H1 (cell line): Measurements from ENCODE around the gene COL1A1. TPM values are rescaled to one million over a fixed set of nuclear protein-coding genes. Genes with fewer than 3 reads are reported as not detected.
A peak's percentile ranks its signal among the peaks of the same experiment; 100 is the strongest.

Experiments
- CTCF ChIA-PET: fragments of 300-600 bp; sonication (Branson Sonifier 250); formaldehyde crosslinking; loops from one replicate; lab custom pipeline; 2021; ENCODE audit not compliant: partially characterized antibody; lab: Charles Lee
- POLR2A ChIA-PET: fragments of 300-600 bp; sonication (Branson Sonifier 250); formaldehyde crosslinking; loops from one replicate; lab custom pipeline; 2021; ENCODE audit warnings: inconsistent platforms; ENCODE audit not compliant: partially characterized antibody; lab: Charles Lee
- DNase-seq, 2 experiments: peaks; one replicate each; pipeline versions ENCODE4 v3.0.0 to v3.0.0-alpha.2; 2010 to 2022; ENCODE audit warnings: low spot score in 2 of 2, low read depth in 1 of 2, mixed read lengths in 1 of 2
- FAIRE-seq: peaks from 2 replicates; lab custom pipeline; 2011; peaks lifted over from hg19 to GRCh38; lab: Jason Lieb, UNC
- H2AFZ ChIP-seq: 2 replicates; pipeline ENCODE4 v1.8.1; 2012; ENCODE audit warnings: low read length, inconsistent platforms
- H2AK5ac ChIP-seq: 2 replicates; pipeline ENCODE4 v1.6.1; 2013; ENCODE audit warnings: low read depth, low read length
- H2BK120ac ChIP-seq: replicated peaks from 2 replicates; pipeline ENCODE3; 2013; ENCODE audit warnings: low read depth, low read length, inconsistent platforms
- H2BK12ac ChIP-seq: 2 replicates; pipeline ENCODE4 v1.6.1; 2013; ENCODE audit warnings: low read depth, low read length
- H2BK15ac ChIP-seq: 2 replicates; pipeline ENCODE4 v1.6.1; 2013; ENCODE audit warnings: low read length
- H2BK20ac ChIP-seq: 2 replicates; pipeline ENCODE4 v1.6.1; 2013; ENCODE audit warnings: low read length
- H2BK5ac ChIP-seq: 2 replicates; pipeline ENCODE4 v1.6.1; 2013; ENCODE audit warnings: low read depth, low read length
- H3K14ac ChIP-seq: 2 replicates; pipeline ENCODE4 v1.6.1; 2013; ENCODE audit warnings: inconsistent platforms; ENCODE audit not compliant: insufficient read length
- H3K18ac ChIP-seq: 2 replicates; pipeline ENCODE4 v1.6.1; 2013; ENCODE audit warnings: low read length; ENCODE audit errors: extremely low read depth
- H3K23ac ChIP-seq: 2 replicates; pipeline ENCODE4 v1.6.1; 2013; ENCODE audit warnings: inconsistent platforms; ENCODE audit not compliant: insufficient read length
- H3K23me2 ChIP-seq: 2 replicates; pipeline ENCODE4 v1.6.1; 2013; ENCODE audit warnings: low read depth, low read length
- H3K27ac ChIP-seq: 2 replicates; pipeline ENCODE4 v1.6.1; 2011; ENCODE audit warnings: low read depth, low read length, inconsistent platforms
- H3K27me3 ChIP-seq, 4 experiments: replicated peaks in 1 of 4; 1 replicate in 1 of 4; 2 replicates in 3 of 4; pipeline versions ENCODE4 v1.6.1 to v1.8.1; 2011 to 2013; ENCODE audit warnings: low read length in 3 of 4, mild to moderate bottlenecking in 3 of 4, inconsistent platforms in 2 of 4, mixed read lengths in 2 of 4, moderate library complexity in 1 of 4; ENCODE audit not compliant: control insufficient read depth in 3 of 4, insufficient read depth in 3 of 4; ENCODE audit errors: extremely low read depth in 1 of 4
- H3K36me3 ChIP-seq, 4 experiments: 2 replicates each; pipeline versions ENCODE4 v1.6.1 to v1.8.1; 2011 to 2013; ENCODE audit warnings: mild to moderate bottlenecking in 4 of 4, low read length in 3 of 4, moderate library complexity in 2 of 4, control low read depth in 1 of 4, inconsistent platforms in 1 of 4; ENCODE audit not compliant: insufficient read depth in 4 of 4, control insufficient read depth in 2 of 4
- H3K4ac ChIP-seq: replicated peaks from 2 replicates; pipeline ENCODE3; 2013; ENCODE audit warnings: low read length, low read depth, mixed read lengths, inconsistent platforms; ENCODE audit not compliant: insufficient read length
- H3K4me1 ChIP-seq, 4 experiments: replicated peaks in 1 of 4; 1 replicate in 1 of 4; 2 replicates in 3 of 4; pipeline versions ENCODE4 v1.6.1 to v1.8.1; 2011 to 2013; ENCODE audit warnings: low read length in 3 of 4, inconsistent platforms in 2 of 4, mixed read lengths in 1 of 4; ENCODE audit not compliant: insufficient read depth in 4 of 4, control insufficient read depth in 3 of 4
- H3K4me2 ChIP-seq, 2 experiments: 2 replicates each; pipeline versions ENCODE4 v1.6.1 to v1.8.1; 2011 to 2013; ENCODE audit warnings: low read depth in 2 of 2, low read length in 2 of 2, control low read depth in 1 of 2, inconsistent platforms in 1 of 2, mild to moderate bottlenecking in 1 of 2; ENCODE audit not compliant: insufficient read depth in 1 of 2
- H3K4me3 ChIP-seq, 4 experiments: fragments of 200-600, 300-600 bp in 1 of 4; sonication (generic), shearing (Covaris generic), sonication (Bioruptor Twin) in 1 of 4; 2 replicates each; pipeline versions ENCODE4 v1.5.1 to v1.8.1; 2011 to 2016; ENCODE audit warnings: low read length in 4 of 4, low read depth in 3 of 4, control low read depth in 2 of 4, inconsistent platforms in 2 of 4, mild to moderate bottlenecking in 2 of 4, mixed read lengths in 1 of 4, moderate library complexity in 1 of 4; ENCODE audit not compliant: insufficient read depth in 2 of 4; ENCODE audit errors: extremely low read depth in 1 of 4
- H3K56ac ChIP-seq: replicated peaks from 2 replicates; pipeline ENCODE3; 2013; ENCODE audit warnings: low read depth, mild to moderate bottlenecking, mixed read lengths, low read length, inconsistent platforms; ENCODE audit not compliant: insufficient read length
- H3K79me1 ChIP-seq: 2 replicates; pipeline ENCODE4 v1.6.1; 2013; ENCODE audit warnings: low read depth, low read length, control low read depth
- H3K79me2 ChIP-seq, 2 experiments: 2 replicates each; pipeline versions ENCODE4 v1.6.1 to v1.8.1; 2012 to 2013; ENCODE audit warnings: low read length in 2 of 2, mild to moderate bottlenecking in 2 of 2, inconsistent platforms in 1 of 2; ENCODE audit not compliant: insufficient read depth in 2 of 2, control insufficient read depth in 1 of 2
- H3K9ac ChIP-seq, 4 experiments: replicated peaks in 1 of 4; 1 replicate in 1 of 4; 2 replicates in 3 of 4; pipeline versions ENCODE4 v1.6.1 to v1.8.1; 2011 to 2013; ENCODE audit warnings: low read depth in 3 of 4, low read length in 3 of 4, control low read depth in 2 of 4, mild to moderate bottlenecking in 2 of 4, moderate library complexity in 2 of 4, inconsistent platforms in 1 of 4; ENCODE audit errors: extremely low read depth in 1 of 4
- H3K9me3 ChIP-seq, 2 experiments: 2 replicates each; pipeline versions ENCODE4 v1.6.1 to v1.8.1; 2012 to 2013; ENCODE audit warnings: mild to moderate bottlenecking in 2 of 2, moderate library complexity in 2 of 2, control low read depth in 1 of 2, inconsistent platforms in 1 of 2, low read depth in 1 of 2, low read length in 1 of 2, mixed read lengths in 1 of 2; ENCODE audit not compliant: insufficient read depth in 2 of 2
- H4K20me1 ChIP-seq, 2 experiments: replicated peaks in 1 of 2; 2 replicates each; pipeline versions ENCODE3 to v1.8.1; 2011 to 2013; ENCODE audit warnings: inconsistent platforms in 2 of 2, low read length in 2 of 2, mild to moderate bottlenecking in 1 of 2; ENCODE audit not compliant: insufficient read depth in 2 of 2, control insufficient read depth in 1 of 2
- H4K5ac ChIP-seq: 2 replicates; pipeline ENCODE4 v1.6.1; 2013; ENCODE audit warnings: low read length, low read depth, mixed read lengths, inconsistent platforms; ENCODE audit not compliant: insufficient read length
- H4K8ac ChIP-seq: 2 replicates; pipeline ENCODE4 v1.8.0; 2013; ENCODE audit warnings: mild to moderate bottlenecking, moderate library complexity, low read length, inconsistent platforms; ENCODE audit not compliant: insufficient read depth; ENCODE audit errors: extremely low read depth
- H4K91ac ChIP-seq: replicated peaks from 2 replicates; pipeline ENCODE3; 2013; ENCODE audit warnings: low read length, mixed read lengths, inconsistent platforms; ENCODE audit not compliant: insufficient read length
- EZH2 ChIP-seq: fragments of 200-600 bp; sonication (generic); IDR thresholded peaks from 2 replicates; pipeline ENCODE4 v1.7.1; 2012; ENCODE audit warnings: low read depth, mild to moderate bottlenecking, moderate library complexity, low read length, inconsistent platforms; ENCODE audit not compliant: severe bottlenecking
- GTF2F1 ChIP-seq: IDR thresholded peaks from 2 replicates; pipeline ENCODE4 v1.6.1; 2012; ENCODE audit warnings: low read depth, low read length, improper control_type of control experiment, borderline replicate concordance
- JUND ChIP-seq: IDR thresholded peaks from 2 replicates; pipeline ENCODE4 v1.6.1; 2011; ENCODE audit warnings: mild to moderate bottlenecking, improper control_type of control experiment, low read length
- YY1 ChIP-seq: IDR thresholded peaks from 2 replicates; pipeline ENCODE4 v1.6.1; 2011; ENCODE audit warnings: low read depth, mild to moderate bottlenecking, low read length
- WGBS, 2 experiments: shearing (Covaris generic) in 1 of 2; methylation state at CpG; one replicate each; pipeline versions ENCODE4 v1.1.6 to v1.1.7; 2013 to 2015; ENCODE audit warnings: low lambda C conversion rate in 2 of 2, mixed read lengths in 2 of 2, inconsistent platforms in 1 of 2, low coverage in 1 of 2, missing lambda C conversion rate in 1 of 2; ENCODE audit not compliant: insufficient replicate concordance in 2 of 2, insufficient coverage in 1 of 2, insufficient read length in 1 of 2; ENCODE audit errors: extremely low coverage in 1 of 2, missing lambda C conversion rate in 1 of 2; 5-methylcytosine and 5-hydroxymethylcytosine counted together
- polyA plus RNA-seq, 7 experiments: library from polyadenylated mRNA; depleted of rRNA in 3 of 7; stranded (reverse) in 5 of 7; unstranded in 2 of 7; fragments of >200 nt in 5 of 7; fragments of 200-250 nt in 2 of 7; gene quantifications; 1 replicate in 5 of 7; 2 replicates in 1 of 7; 4 replicates in 1 of 7; pipeline versions ENCODE4 v1.2.1 to v1.2.3, GENCODE V29; 2011 to 2013; ENCODE audit warnings: missing spikeins in 2 of 7, mixed read lengths in 2 of 7
- total RNA-seq: library from RNA; stranded (reverse); fragmentation: NEBNext Ultra II Directional; extraction: Animal tissue kit (Norgen Biotek cat#: 25700); gene quantifications from 2 replicates; pipeline ENCODE4 v1.2.1, GENCODE V29; 2021
- TF ChIP-seq, protein P1 (sequence below): IDR thresholded peaks from 2 replicates; pipeline ENCODE4 v1.6.1; 2012; ENCODE audit warnings: inconsistent platforms
- TF ChIP-seq, protein P2 (sequence below): IDR thresholded peaks from 2 replicates; pipeline ENCODE4 v1.6.1; 2012; ENCODE audit warnings: inconsistent platforms

Gene COL1A1
- total and polyA plus RNA-seq, 2 of the 8 experiments (the other 6 are each of a cell fraction or from before 2014, with no cell fraction given): 14.1 to 80.4 TPM

DNA sequence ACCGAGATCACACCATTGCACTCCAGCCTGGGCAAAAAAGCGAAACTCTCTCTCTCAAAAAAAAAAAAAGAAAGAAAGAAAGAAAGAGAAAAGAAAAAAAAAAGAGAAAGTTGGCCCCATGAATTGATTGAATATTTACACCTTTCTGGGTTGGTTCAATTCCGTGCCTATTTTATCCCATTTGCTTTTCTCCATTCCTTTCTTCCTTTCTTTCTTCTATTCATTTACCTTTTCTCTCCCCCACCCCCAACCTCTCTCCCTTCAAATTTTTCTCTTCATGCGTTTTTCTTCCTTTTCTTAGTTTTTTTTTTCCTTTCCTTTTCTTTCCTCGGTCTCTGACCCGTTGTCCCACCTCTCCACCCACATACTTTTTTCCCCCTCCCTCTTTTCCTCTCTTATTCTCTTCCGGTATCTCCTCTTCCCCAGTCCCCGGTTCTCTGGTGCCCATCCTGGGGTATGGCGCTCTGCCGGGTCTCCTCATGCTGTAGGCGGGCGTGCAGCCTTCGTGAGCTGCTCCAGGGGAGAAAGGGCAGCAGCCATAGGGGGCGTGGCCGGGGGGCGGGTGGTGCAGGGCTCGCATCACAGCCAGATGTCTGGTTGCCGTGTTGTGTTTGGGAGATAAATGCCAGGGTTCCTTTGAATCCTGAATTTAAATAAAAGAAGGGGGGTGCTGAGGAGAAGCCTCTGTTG is 5.3 kb upstream of the COL1A1 start:
- no peaks in the 10 kb centered on the region; the same call in 1 of the 2 replicates for H3K23me2 ChIP-seq
- H3K36me3 ChIP-seq: no peaks in the 10 kb centered on the region
- FAIRE-seq (no peak), DNase-seq (peak in 1 of 2 experiments; percentile 83)
- H2BK120ac ChIP-seq: no peak overlapping the region
- WGBS, 2 experiments: 37 to 100% methylated on average over 1 to 10 of the region's 18 CpGs
- no peaks in the 10 kb centered on the region for H3K9me3 ChIP-seq
- no peak overlapping the region for H2BK15ac ChIP-seq
- peaks cover 0 to 19% (median 6%) of the 10 kb centered on the region in 4 experiments; a peak in 5 of 7 replicates for H3K27me3 ChIP-seq
- no peak overlapping the region for H2BK12ac ChIP-seq
- no peaks in the 10 kb centered on the region for H3K79me1 ChIP-seq
- H3K4ac ChIP-seq: no peak overlapping the region
- H3K79me2 ChIP-seq: no peaks in the 10 kb centered on the region
- no peak overlapping the region for H4K91ac ChIP-seq
- H3K9ac ChIP-seq: no peak overlapping the region
- H2AK5ac ChIP-seq: no peak overlapping the region
- peak overlapping the region in 1 of 4 experiments; percentile 26; a peak in 2 of 8 replicates for H3K4me3 ChIP-seq
- CTCF ChIA-PET: interaction anchor here (1.0 to 24.4 kb wide), 6 partner anchors 8 to 74 kb away, joined by 3 to 1349 read pairs (median 74); partner anchors contain the start of gene TMEM92
- 0 out of 2 replicates have a peak overlapping the region, but pooled peaks have one; percentile 61 for H2BK20ac ChIP-seq
- no peak overlapping the region for H3K14ac ChIP-seq
- H3K56ac ChIP-seq: no peak overlapping the region
- peaks cover 18 to 38% (median 35%) of the 10 kb centered on the region in 4 experiments for H3K4me1 ChIP-seq
- no peak overlapping the region for H4K5ac ChIP-seq
- no peak overlapping the region for H3K23ac ChIP-seq
- no peak overlapping the region; the same call in 1 of the 2 replicates for H3K18ac ChIP-seq
- no peak overlapping the region; the same call in 1 of the 2 replicates for H2BK5ac ChIP-seq
- TF ChIP-seq, protein P1, sequence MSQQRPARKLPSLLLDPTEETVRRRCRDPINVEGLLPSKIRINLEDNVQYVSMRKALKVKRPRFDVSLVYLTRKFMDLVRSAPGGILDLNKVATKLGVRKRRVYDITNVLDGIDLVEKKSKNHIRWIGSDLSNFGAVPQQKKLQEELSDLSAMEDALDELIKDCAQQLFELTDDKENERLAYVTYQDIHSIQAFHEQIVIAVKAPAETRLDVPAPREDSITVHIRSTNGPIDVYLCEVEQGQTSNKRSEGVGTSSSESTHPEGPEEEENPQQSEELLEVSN: peak; percentile 42; the same call in 1 of the 2 replicates
- 0 out of 2 replicates have a peak, but pooled peaks have one; percentile 23 for TF ChIP-seq GTF2F1
- peak; percentile 42; the same call in 1 of the 2 replicates for TF ChIP-seq YY1
- no peak for TF ChIP-seq EZH2
- no peak for TF ChIP-seq JUND
- TF ChIP-seq, protein P2, sequence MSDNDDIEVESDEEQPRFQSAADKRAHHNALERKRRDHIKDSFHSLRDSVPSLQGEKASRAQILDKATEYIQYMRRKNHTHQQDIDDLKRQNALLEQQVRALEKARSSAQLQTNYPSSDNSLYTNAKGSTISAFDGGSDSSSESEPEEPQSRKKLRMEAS: peak; percentile 73
- peak overlapping the region in 1 of 2 experiments; percentile 35; a peak in 1 of 4 replicates for H3K4me2 ChIP-seq
- H3K27ac ChIP-seq: no peak overlapping the region
- H4K8ac ChIP-seq: no peak overlapping the region
- H4K20me1 ChIP-seq: no peaks in the 10 kb centered on the region
- H2AFZ ChIP-seq: no peak overlapping the region
- POLR2A ChIA-PET: interaction anchor here (1.2 to 1.5 kb wide), 3 partner anchors 13 to 124 kb away, joined by 3 to 4 read pairs (median 3); no protein-coding TSS in a partner anchor
